Embryonic facial prominence (tissue), 1 donor: ENCODE measurements around the gene NXPH4.

ENCODE experiments used
- DNase-seq: peaks from one replicate; pipeline ENCODE4 v3.0.0-alpha.2; 2016; ENCODE audit errors: extremely low spot score

NXPH4 gene

GRCh38 chr12:57203791-57204190 lies 12.8 kb upstream of the NXPH4 start:
- no peak for DNase-seq

- DNase-seq: no peak
These were observed 12.1 kb upstream of the NXPH4 start for GRCh38 chr12:57204454-57204853.

- DNase-seq: no peak
These were observed 11.4 kb upstream of the NXPH4 start for GRCh38 chr12:57205186-57205585.

DNA sequence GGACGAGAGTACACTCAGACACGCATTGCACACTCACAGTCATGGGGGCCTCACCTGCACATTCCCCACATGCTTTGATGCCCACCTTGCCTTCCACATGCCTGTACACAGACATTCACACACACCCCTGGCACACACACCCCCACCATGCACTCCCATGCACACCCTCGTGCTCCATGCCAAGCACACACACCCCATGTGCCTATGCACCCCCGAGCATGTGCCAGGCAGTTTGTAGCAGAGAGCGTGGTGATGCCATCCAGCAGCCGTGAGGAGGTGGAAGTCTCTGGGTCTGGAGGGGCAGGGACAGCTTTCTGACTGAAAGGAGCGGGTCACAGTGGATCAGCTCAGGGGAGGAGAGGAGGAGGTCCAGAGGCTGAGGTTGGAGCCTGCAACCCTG lies 10.7 kb upstream of the NXPH4 start:
- DNase-seq: no peak

DNA sequence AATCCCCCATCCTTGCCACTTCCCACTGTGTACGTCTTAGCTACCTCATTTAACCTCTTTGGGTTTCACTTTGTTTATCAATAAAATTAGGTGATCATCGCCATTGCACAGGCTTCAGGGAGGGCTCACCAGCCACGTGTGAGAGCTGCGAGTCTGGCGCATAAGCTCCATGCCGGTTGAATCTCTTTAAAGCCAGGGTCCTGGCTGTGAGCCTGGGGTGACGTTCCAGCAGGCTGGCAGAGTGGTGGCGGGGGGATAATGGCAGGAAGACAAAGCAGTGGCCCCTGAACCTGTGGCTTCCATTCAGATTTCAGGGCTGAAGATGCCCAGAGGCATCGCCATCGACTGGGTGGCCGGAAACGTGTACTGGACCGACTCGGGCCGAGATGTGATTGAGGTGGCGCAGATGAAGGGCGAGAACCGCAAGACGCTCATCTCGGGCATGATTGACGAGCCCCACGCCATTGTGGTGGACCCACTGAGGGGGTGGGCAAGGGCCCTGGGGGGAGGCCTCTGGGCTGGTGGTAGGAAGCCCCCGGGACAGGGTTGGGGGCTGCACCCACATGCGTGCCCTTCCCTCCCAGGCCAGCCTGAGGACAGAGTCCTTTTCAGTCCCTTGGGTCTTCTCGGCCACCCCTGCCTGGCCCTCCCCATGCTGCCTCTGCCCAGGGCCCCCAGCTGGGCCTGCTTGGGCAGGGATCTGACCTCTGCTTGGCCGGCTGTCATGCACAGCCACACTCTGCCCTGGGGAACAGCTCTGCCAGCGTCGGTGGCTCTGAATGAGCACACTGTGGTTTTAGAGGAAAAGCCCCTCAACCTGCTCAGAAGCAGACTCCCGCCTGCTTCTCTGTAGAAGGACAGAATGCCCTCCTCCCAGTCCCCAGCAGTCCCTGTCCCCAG lies 8.6 kb upstream of the NXPH4 start:
- DNase-seq: no peak

- no peak for DNase-seq
These were observed 7.8 kb upstream of the NXPH4 start for GRCh38 chr12:57208631-57209282.

DNA sequence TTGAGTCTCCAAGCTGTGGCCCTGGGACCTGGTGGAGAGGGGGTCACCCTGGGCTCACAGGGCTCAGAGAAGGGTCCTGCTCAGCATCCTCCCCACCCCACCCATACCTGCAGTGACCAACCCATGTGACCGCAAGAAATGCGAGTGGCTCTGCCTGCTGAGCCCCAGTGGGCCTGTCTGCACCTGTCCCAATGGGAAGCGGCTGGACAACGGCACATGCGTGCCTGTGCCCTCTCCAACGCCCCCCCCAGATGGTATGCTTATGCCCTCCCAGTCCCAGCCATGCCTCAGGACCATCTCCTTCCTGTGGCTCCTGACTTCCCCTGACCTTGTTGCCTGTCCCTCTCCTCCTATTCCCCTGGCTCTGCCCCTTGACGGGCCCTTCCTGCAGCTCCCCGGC lies 6.7 kb upstream of the NXPH4 start:
- DNase-seq: no peak

DNA sequence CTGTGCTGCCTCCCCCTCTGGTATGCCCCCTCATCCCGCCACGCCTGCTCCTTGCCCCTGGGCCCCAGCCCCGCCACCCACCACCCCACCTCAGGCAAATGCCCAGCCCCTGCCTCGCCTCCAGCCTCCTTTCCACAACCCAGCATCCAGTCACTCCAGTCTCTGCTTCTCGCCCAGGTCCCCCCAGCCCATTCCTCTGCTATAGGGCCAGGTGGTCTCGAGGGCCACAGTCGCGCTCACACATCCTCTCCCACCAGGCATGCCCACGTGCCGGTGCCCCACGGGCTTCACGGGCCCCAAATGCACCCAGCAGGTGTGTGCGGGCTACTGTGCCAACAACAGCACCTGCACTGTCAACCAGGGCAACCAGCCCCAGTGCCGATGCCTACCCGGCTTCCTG lies 6.1 kb upstream of the NXPH4 start:
- DNase-seq: no peak

DNA sequence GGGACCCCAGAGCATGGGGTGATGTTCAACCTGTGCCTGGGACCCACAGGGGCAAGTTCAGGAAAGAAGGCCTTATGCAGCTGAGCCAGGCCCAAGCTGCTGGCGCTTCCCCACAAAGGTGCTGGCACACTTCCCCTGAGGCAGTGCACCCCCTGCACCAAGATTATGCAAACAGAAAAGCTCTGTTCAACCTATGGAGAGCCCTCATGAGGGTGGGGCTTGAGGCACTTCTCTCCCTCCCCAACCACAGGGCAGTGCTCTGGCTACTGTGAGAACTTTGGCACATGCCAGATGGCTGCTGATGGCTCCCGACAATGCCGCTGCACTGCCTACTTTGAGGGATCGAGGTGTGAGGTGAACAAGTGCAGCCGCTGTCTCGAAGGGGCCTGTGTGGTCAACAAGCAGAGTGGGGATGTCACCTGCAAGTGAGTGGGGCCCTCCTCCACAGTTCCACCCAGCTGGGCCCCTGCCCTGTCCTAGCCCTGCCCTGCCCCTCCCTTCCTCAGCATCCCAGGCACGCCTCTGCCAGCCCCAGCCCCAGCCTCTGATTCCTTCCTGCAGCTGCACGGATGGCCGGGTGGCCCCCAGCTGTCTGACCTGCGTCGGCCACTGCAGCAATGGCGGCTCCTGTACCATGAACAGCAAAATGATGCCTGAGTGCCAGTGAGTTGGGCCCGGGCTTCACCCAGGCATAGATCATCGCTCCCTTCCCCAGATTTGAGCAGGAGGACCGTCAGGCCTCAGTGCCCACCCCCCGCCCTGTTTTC lies 5.5 kb upstream of the NXPH4 start:
- DNase-seq: no peak

DNA sequence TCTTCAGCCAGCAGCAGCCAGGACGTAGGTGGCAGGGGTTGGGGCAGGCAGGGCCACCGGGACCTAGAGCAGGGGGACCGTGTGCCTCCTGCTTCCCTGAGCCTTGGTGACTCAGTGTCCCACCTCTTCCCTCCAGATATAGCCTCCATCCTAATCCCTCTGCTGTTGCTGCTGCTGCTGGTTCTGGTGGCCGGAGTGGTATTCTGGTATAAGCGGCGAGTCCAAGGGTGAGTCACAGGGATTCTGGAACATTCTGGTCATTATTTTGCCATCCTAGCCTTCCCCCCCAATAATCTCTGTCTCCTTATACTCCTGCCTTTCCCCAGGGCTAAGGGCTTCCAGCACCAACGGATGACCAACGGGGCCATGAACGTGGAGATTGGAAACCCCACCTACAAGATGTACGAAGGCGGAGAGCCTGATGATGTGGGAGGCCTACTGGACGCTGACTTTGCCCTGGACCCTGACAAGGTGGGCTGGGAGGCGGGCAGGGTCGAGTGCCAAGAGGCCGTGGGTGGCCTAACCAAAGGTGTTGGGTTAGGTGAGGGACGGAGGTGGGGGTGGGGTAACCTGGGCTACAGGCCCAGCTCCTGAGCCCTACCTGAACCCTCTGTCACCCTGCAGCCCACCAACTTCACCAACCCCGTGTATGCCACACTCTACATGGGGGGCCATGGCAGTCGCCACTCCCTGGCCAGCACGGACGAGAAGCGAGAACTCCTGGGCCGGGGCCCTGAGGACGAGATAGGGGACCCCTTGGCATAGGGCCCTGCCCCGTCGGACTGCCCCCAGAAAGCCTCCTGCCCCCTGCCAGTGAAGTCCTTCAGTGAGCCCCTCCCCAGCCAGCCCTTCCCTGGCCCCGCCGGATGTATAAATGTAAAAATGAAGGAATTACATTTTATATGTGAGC lies 4.5 kb upstream of the NXPH4 start:
- DNase-seq: no peak

DNA sequence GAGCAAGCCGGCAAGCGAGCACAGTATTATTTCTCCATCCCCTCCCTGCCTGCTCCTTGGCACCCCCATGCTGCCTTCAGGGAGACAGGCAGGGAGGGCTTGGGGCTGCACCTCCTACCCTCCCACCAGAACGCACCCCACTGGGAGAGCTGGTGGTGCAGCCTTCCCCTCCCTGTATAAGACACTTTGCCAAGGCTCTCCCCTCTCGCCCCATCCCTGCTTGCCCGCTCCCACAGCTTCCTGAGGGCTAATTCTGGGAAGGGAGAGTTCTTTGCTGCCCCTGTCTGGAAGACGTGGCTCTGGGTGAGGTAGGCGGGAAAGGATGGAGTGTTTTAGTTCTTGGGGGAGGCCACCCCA lies 3.9 kb upstream of the NXPH4 start:
- no peak for DNase-seq

DNA sequence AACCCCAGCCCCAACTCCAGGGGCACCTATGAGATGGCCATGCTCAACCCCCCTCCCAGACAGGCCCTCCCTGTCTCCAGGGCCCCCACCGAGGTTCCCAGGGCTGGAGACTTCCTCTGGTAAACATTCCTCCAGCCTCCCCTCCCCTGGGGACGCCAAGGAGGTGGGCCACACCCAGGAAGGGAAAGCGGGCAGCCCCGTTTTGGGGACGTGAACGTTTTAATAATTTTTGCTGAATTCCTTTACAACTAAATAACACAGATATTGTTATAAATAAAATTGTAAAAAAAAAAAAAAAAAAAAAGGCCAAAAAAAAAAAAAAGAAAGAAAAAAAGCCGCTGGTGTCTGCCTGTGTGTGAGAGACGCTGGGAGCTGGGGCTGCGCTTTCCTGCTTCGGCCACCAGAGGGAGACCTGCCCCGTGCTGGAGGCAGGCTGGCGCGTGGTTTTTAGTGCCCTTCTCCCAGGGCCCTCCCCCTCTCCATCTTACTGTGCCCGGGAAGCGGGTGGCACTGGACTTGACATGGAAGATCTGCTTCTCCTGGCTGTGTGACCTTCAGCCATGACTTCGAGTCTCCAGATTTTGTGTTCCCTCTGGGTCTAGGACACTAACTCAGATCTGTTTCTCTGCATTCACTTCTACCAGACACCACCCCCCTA lies 3.4 kb upstream of the NXPH4 start:
- peak; percentile 77 for DNase-seq

DNA sequence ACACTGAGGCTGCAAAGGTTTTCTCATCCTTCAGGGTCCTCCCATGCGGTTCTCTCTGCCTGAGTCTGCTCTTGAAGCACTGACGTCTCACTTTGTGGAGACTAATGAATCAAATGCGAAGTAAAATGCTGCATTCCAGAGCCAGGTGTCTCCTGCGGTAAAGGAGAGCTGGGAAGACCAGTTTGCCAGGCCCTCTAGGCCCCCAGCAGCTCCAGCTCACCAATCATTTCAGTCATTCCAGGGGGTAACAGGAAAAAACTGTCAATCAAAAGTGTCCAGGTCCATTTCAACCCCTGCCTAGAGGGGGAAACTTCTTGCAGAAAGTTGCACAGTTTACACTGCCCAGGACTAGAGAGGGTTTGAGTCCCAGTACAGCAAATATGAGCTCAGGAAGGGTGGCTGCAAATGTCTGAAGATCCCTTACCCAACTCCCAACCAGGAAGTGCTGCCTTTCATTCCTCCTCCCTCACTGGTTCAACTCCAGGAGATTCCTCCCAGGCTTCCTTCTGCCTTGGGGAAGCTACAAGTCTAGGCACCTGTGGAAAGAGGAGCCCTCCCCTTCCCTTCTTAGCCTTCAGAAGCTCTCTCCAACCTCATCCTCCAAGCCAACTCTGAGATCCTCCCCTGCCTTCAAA lies 2.7 kb upstream of the NXPH4 start:
- DNase-seq: no peak

GRCh38 chr12:57214398-57214781 lies 2.2 kb upstream of the NXPH4 start:
- no peak for DNase-seq

- no peak for DNase-seq
These were observed 1.5 kb upstream of the NXPH4 start for GRCh38 chr12:57215065-57215464.

DNA sequence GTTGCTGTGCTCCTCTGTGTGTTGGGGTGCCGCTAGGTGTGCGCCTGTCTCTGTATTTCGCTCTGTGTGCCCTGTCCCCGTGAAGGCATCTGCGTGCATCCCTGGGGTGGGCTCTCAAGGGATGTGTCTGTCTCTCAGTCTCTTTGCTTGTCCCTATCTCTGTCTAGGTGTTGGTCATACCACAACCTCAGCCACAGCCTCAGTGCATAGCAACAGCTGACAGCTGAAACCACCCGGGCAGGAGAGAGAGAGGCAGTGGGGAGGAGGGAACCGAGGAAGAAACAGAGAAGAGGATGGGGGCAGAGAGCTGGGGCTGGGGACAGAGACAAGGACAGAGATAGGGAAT lies 953 bp upstream of the NXPH4 start:
- DNase-seq: no peak

DNA sequence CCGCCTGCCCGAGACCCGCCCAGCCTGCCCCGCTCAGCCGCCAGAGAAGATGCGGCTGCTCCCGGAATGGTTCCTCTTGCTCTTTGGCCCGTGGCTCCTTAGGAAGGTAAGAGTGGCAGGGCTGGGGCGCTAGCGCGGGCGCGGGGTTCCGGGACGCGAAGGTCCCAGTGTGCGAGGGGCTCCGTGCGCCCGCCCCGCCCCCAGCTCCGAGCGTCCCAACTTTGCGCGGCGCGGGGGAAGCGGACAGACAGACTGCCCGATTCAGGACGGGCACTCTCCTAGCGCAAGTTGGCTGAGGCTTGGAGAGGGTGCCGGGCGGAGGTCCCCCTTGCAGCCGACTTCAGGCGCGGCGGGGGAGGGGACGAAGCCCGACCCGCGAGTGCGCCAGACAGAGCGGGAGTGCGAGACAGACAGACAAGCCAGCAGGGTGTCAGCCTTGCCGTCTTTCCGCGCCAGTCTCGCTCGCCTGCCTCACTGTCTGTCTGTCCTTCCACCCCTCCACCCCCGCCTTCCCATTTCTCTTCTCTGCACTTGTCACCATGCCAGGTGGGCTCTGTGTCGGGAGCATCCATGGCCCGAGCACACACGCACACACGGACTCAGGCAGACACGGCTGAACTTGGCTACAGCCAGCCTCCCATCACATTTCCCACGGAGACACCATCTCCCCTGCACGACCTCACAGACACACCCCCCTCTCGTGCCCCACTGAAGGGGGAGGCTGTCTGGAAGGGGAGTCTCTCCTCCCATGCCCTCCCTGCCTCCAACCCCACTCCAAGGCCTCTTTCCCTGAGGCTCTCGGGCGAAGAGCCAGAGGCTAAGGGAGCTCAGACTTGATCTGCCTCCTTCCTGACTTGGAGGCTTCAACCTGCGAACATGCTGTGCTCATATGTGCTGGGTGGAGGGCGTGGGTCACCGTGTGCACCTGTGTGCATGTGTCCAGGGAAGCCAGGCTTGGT lies 606 bp downstream of the NXPH4 start:
- DNase-seq: no peak

DNA sequence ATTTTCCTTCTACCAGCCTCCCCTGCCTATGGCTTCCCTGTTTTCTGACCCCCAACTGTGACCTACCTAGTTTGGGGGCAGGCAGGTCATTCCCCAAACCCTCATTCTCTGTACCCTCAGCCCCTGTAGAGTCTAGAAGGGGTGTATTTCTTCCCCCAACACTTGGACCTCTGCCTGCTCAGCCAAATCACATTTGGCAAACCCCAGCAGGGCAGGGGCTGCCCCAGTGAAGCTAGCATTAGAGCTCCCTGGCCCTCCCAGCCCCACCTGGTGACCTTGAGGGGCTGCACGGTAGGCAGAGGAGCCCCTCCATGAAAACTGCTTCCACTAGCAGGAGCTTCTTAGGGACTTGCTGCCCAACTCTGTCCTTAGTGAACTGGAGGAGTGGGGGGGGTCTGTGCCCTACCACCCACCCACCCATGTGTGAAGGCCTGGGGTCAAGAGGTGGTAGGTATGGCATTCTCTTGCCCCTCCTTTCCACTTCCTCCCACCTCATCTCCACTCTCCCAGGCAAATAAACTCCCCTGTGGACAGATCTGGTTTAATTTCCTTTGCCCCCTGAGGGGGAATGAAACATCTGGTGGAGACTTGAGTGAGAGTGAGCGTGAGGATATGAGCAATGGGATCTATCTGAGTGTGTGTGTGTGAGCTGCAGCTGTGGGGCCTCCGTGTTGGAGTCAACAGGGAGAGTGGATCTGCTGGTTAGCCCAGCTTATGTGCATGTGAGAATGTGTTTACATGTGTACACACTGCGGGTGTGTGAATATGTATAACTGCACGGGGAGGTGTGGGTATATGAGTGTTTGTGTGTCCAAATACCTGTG lies 1.6 kb downstream of the NXPH4 start:
- DNase-seq: no peak
